Ramos (cell line): Measurements from ENCODE around the gene PLB1.
"Not testable (repeated sequence)": the region's sequence is repeated elsewhere in the genome, so short reads cannot be mapped to it uniquely, and the experiment has no call there.

Experiments used
- in situ Hi-C: fragments of 300-500 bp; cut with MboI; formaldehyde crosslinking; loops from one replicate; pipeline ENCODE4 v1.14.3; 2022; ENCODE audit warnings: low sequenced_read_pairs; ENCODE audit not compliant: unreplicated experiment

Gene PLB1

GRCh38 chr2:28656937-28657615, 161.2 kb downstream of the PLB1 start:
- in situ Hi-C loops, result no loop called here

GRCh38 chr2:28658369-28658768, 162.5 kb downstream of the PLB1 start:
- in situ Hi-C loops, result no loop called here

DNA sequence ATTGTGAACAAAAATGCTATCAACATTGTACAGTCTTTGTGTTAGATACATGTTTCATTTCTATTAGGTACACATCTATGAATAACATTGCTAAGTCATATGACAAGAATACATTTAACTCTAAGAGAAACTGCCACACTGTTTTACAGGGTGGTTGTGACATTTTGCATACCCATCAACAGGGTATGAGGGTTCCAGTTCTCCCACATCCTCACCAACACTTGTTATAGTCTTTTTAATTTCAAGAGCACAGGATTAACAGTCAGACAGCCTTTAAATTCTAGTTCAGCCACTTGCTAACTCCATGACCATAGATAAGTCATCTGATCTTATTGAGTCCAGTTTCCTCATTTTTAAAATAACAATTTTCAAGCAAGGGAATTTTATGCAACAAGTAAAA, 163.3 kb downstream of the PLB1 start:
- in situ Hi-C loops, result no loop called here

DNA sequence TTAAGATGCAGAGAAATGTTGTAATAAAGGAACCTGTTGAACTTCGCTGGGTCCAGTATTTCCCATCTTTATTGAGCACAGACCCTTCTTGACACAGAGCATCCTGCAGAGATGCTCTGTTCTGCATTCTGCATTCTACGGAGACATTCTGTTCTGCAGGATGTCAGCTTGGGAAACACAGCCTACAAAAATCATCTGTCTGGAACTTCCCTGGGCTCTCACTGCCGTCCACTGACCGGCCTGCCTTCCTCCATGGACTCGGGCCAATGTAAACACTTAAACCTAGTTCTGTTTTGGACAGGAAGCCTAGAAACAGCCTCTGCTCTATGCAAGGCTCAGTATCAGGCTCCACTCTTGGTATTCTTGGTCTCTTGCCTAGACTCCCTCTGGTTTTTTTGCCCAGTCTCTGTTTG, 165.7 kb downstream of the PLB1 start:
- in situ Hi-C loops, result no loop called here

GRCh38 chr2:28662044-28662443, 166.2 kb downstream of the PLB1 start:
- in situ Hi-C loops, result no loop called here

- in situ Hi-C loops, result no loop called here
Measured at GRCh38 chr2:28662468-28663181, 166.8 kb downstream of the PLB1 start.

DNA sequence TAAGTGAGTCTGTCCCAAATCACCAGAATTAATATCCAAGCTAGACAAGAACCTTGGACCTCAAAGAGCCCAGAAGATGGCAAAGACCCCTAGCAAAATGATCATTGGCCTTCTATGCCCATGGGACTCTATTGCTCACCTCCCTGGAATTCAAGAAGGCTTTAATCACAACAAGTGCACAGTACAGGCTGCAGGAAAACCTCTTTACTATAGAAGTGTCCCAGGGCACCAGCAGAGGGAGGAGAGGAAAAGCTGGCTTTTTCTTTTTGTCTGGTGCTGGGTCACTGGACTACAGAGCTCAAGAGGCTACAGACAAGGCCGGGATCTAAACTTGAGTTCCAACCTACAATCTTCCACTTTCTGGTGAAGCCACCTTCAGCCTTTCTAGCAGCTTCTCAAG, 167.5 kb downstream of the PLB1 start:
- in situ Hi-C loops, result no loop called here

DNA sequence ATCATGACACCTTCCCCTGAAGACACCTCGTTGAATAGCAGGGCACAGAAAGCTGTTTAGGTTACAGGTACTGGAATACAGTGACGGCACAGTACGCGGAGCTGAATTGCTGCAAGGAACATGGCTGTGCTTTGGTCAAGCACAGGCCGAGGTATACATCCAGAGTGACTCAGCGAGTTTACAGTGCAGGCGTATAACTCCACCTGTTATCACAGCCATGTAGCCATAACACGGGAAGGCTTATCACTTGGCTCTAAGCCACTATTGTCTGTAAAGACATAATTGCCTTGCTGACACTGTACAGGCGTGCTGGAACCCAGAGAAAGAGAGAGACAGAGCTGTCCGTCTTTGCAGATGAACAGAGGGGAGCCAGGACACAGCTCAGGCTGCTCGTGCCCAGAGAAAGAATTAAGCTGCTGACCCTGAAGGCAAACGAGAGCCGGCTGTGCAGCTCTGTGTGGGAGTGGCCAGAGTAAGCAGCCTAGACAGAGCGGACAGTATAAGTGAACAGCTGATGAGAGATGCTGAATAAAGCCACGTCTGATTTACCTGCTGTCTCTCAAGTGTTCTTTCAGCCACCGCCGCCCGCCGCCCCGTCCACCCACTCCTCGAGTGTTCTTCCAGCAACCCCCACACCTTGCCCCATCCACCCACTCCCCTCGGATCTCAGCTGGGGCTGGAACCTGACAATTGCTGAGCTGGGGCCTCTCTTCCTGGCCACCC, 168.4 kb downstream of the PLB1 start:
- in situ Hi-C loops, result no loop called here

GRCh38 chr2:28665041-28665704, 169.3 kb downstream of the PLB1 start:
- in situ Hi-C loops, result no loop called here

DNA sequence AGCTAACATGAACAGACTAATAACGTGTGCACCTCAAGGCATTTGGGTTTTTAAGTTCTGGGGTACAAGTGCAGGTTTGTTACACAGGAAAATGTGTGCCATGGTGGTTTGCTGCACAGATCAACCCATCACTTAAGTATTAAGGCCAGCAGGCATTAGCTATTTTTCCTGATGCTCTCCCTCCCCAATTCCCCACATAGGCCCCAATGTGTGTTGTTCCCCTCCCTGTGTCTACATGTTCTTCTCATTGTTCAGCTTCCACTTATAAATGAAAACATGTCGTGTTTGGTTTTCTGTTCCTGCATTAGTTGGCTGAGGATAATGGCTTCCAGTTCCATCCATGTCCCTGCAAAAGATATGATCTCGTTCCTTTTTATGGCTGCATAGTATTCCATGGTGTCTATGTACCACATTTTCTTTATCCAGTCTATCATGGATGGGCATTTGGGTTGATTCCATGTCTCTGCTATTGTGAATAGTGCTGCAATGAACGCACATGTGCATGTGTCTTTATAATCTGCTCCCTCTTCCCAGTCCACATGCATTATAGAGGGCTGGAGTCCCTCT, 170.0 kb downstream of the PLB1 start:
- in situ Hi-C loops, result not testable (repeated sequence)

DNA sequence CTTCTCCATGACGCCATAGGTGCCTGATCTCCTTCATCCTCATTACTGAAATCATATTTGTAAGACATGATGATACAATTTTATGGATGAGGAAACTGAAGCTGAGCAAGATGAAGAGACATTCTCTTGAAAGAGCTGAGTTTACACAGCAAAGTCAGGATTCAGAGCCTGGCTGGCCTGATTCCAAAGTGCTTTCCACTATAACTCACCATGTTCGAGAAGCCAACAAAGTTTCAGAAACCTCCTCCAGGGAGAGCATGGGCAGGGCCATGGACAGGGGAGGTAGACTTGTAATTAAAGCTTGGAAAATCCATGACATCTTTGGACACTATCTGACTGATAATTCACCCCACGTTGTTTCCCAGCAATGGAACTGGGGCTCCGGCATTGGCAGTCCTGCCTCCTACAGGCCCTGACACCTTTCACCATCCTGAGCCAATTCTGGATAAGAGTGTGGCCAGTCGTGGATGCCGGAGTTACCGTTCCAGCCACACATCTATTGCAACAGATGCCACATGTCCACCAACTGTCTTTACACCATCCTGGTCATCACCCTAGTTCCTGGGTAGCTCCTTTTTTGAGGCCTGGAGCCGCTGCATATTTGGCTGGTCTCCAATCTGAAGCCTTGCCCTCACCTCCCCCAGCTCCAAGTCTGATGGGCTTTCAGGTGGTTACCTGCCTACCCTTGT, 170.8 kb downstream of the PLB1 start:
- in situ Hi-C loops, result no loop called here

- in situ Hi-C loops, result no loop called here
Measured at GRCh38 chr2:28667261-28667660, 171.4 kb downstream of the PLB1 start.

GRCh38 chr2:28668106-28668814, 172.4 kb downstream of the PLB1 start:
- in situ Hi-C loops, result no loop called here

GRCh38 chr2:28668880-28669279, 173.0 kb downstream of the PLB1 start:
- in situ Hi-C loops, result no loop called here

- in situ Hi-C loops, result no loop called here
Measured at GRCh38 chr2:28670856-28671255, 175.0 kb downstream of the PLB1 start.

- in situ Hi-C loops, result no loop called here
Measured at GRCh38 chr2:28673338-28673737, 177.5 kb downstream of the PLB1 start.

GRCh38 chr2:28674062-28674712, 178.3 kb downstream of the PLB1 start:
- in situ Hi-C loops, result no loop called here

DNA sequence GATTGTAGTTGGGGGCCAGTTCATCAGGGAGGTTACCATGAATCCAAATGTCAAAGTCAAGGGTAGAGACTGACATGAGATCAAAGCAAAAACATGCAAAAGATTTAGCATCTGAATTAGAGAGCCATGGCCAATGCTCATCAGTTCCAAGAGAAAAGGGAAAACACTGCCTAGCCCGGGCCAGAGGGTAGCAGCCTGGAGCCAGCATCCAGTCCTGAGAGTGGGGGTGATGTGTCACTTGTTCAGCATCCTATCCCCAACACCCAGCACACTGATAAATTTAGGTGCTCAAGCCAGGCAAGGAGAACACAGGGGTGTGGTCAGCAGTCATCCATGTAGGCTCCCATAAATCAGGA, 178.8 kb downstream of the PLB1 start:
- in situ Hi-C loops, result no loop called here
